Mesothelial cell of epicardium (in vitro differentiated cells): Measurements from ENCODE around the gene HEATR5B. TPM values are rescaled to one million over a fixed set of nuclear protein-coding genes. Genes with fewer than 3 reads are reported as not detected.
A peak's percentile ranks its signal among the peaks of the same experiment; 100 is the strongest.

Experiments used
- DNase-seq, 2 experiments: peaks; one replicate each; pipeline ENCODE4 v3.0.0; 2021; ENCODE audit warnings: low spot score in 2 of 2; ENCODE audit not compliant: unreplicated experiment in 2 of 2
- H3K27ac Mint-ChIP-seq: 2 replicates; pipeline ENCODE4 v1.8.0; 2021; ENCODE audit warnings: mixed read lengths
- H3K27me3 Mint-ChIP-seq: 2 replicates; pipeline ENCODE4 v1.8.0; 2021; ENCODE audit warnings: low read depth, mixed read lengths
- H3K36me3 Mint-ChIP-seq: 2 replicates; pipeline ENCODE4 v1.8.0; 2021; ENCODE audit warnings: mixed read lengths
- H3K4me1 Mint-ChIP-seq: 2 replicates; pipeline ENCODE4 v1.8.0; 2021; ENCODE audit warnings: mixed read lengths
- H3K4me3 Mint-ChIP-seq: 2 replicates; pipeline ENCODE4 v1.8.0; 2021; ENCODE audit warnings: mild to moderate bottlenecking, moderate library complexity, mixed read lengths
- H3K9me3 Mint-ChIP-seq: 2 replicates; pipeline ENCODE4 v1.8.0; 2021; ENCODE audit warnings: mixed read lengths
- CTCF ChIP-seq: fragments of 200-600 bp; sonication (generic); IDR thresholded peaks from one replicate; pipeline ENCODE4 v1.5.0; 2021; ENCODE audit warnings: antibody characterized with exemption; ENCODE audit not compliant: unreplicated experiment
- total RNA-seq: library from RNA; stranded (reverse); gene quantifications from 3 replicates; pipeline ENCODE4 v1.2.1, GENCODE V29; 2021

Gene HEATR5B
- total RNA-seq, 1 donor from 2014 or later = 22.7 TPM

GRCh38 chr2:37020212-37020886 is 63.8 kb downstream of the HEATR5B start:
- peak; percentile 31 to 50 for DNase-seq
- H3K27me3 Mint-ChIP-seq = no peaks in the 10 kb centered on the region
- peak overlapping the region; percentile 86 for H3K27ac Mint-ChIP-seq
- no peaks in the 10 kb centered on the region for H3K9me3 Mint-ChIP-seq
- peaks cover 17% of the 10 kb centered on the region for H3K4me1 Mint-ChIP-seq
- H3K4me3 Mint-ChIP-seq = no peak overlapping the region
- no peak for TF ChIP-seq CTCF
- H3K36me3 Mint-ChIP-seq = peaks cover 22% of the 10 kb centered on the region

GRCh38 chr2:37013315-37013641 is 70.9 kb downstream of the HEATR5B start:
- no peak for TF ChIP-seq CTCF
- H3K27ac Mint-ChIP-seq = no peak overlapping the region
- H3K4me3 Mint-ChIP-seq = no peak overlapping the region
- H3K36me3 Mint-ChIP-seq = peaks cover 23% of the 10 kb centered on the region
- DNase-seq = no peak
- no peaks in the 10 kb centered on the region for H3K9me3 Mint-ChIP-seq
- no peaks in the 10 kb centered on the region for H3K27me3 Mint-ChIP-seq
- no peaks in the 10 kb centered on the region for H3K4me1 Mint-ChIP-seq

DNA sequence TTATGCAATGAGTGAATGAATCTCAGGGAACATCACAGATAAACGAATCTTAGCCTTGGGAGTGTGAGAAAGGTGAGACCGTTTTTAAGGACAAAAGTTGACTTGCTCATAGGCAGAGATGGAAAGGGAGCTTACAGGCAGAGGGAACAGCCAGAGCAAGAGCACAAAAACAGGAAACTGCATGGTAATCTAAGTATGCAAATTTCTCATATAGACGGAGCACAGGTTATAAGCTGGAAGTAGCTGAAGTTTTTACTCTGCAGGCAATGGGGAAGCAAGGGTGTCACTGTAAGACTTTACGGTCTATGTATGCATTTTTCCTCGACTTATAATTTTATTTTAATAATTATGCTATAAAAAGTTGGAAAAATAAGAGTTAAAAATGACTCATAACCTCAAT is 73.0 kb downstream of the HEATR5B start:
- no peak overlapping the region for H3K4me3 Mint-ChIP-seq
- no peak overlapping the region for H3K27ac Mint-ChIP-seq
- no peaks in the 10 kb centered on the region for H3K9me3 Mint-ChIP-seq
- DNase-seq = no peak
- no peaks in the 10 kb centered on the region for H3K27me3 Mint-ChIP-seq
- H3K4me1 Mint-ChIP-seq = no peaks in the 10 kb centered on the region
- H3K36me3 Mint-ChIP-seq = peaks cover 17% of the 10 kb centered on the region
- TF ChIP-seq CTCF = no peak

DNA sequence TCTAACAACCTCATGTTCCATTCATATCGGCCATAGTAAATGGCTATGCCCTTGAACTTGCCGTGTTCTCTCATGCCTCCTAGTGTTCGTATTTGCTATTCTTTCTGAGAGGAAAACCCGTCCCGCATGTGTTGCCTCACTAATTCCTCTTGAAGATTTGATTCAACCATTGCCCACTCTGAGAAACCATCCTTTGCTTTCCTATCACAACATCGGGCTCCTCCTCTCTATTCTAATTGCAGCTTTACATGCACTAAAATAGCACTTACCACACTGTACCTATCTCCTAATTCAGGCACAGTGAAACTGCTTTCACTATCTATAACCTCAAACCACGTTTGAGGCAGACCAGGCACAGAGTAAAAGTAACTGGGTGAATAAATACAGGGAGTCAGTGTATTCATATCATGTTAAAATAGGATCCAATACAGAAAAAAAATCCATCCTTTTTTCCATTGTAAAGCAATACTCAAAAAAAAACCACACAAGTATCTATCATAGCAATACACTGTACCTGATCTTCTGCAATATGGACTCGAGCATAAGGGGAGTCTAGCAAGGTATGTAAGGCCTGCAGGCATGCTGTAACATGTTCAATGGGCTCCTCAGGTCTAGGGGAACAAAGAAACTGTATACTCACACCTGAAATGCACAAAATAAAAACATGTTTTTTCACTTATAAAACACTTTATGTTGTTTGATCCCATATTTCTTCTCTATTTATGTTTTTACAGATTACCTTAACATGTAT is 78.9 kb downstream of the HEATR5B start:
- H3K27me3 Mint-ChIP-seq = no peaks in the 10 kb centered on the region
- peaks cover 8% of the 10 kb centered on the region for H3K4me1 Mint-ChIP-seq
- no peak overlapping the region for H3K27ac Mint-ChIP-seq
- H3K36me3 Mint-ChIP-seq = peaks cover 24% of the 10 kb centered on the region
- no peak for DNase-seq
- peak; percentile 11 for TF ChIP-seq CTCF
- no peak overlapping the region for H3K4me3 Mint-ChIP-seq
- no peaks in the 10 kb centered on the region for H3K9me3 Mint-ChIP-seq

DNA sequence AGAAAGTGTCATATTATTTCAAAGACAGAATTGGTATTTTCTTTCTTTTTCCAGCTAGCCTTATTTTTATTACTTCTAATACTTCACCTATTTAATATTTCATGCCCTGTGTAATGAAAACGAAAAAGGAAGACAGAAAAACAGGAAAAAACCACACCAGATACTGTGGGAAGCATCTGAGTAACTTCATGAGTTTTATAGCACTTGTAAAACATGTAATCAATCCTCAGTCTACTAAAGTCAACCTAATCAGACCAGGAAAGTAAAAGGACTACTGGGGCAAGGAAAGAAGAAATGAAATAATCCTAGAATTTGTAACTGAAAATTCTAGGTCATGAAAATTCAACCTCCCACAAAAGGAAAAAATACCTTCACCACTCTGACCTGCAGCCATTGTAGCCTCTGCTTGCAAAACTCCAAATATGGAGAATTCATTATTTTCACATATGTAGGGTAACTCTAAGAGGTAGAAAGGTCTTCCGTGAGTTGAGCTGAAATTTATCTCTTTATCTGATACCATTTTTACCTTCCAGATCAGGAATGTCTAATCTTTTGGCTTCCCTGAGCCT is 83.1 kb downstream of the HEATR5B start:
- no peak overlapping the region for H3K4me3 Mint-ChIP-seq
- no peak for DNase-seq
- peaks cover 8% of the 10 kb centered on the region for H3K4me1 Mint-ChIP-seq
- peak overlapping the region; percentile 84 for H3K27ac Mint-ChIP-seq
- no peak for TF ChIP-seq CTCF
- H3K27me3 Mint-ChIP-seq = no peaks in the 10 kb centered on the region
- H3K9me3 Mint-ChIP-seq = peaks cover 8% of the 10 kb centered on the region
- peaks cover 44% of the 10 kb centered on the region for H3K36me3 Mint-ChIP-seq
